GM23248 (cell line): ENCODE results near the gene U2AF1L4. TPM values are rescaled to one million over a fixed set of nuclear protein-coding genes. Genes with fewer than 3 reads are reported as not detected.

Experiments
- DNase-seq: peaks from one replicate; pipeline ENCODE4 v3.0.0-alpha.2; 2015
- H2AFZ ChIP-seq: fragments of 200-600 bp; sonication (generic); 2 replicates; pipeline ENCODE4 v1.6.1; 2016; ENCODE audit warnings: antibody characterized with exemption
- H3F3A ChIP-seq: fragments of 200-600 bp; sonication (generic); 2 replicates; pipeline ENCODE4 v1.6.1; 2016; ENCODE audit warnings: mild to moderate bottlenecking, antibody characterized with exemption, mixed run types; ENCODE audit not compliant: insufficient read depth
- H3K27ac ChIP-seq: fragments of 200-600 bp; sonication (generic); 2 replicates; pipeline ENCODE4 v1.5.1; 2016; ENCODE audit warnings: mild to moderate bottlenecking
- H3K27me3 ChIP-seq: fragments of 200-600 bp; sonication (generic); replicated peaks from 2 replicates; pipeline ENCODE4 v1.6.1; 2016; ENCODE audit warnings: mild to moderate bottlenecking; ENCODE audit not compliant: insufficient read depth
- H3K36me3 ChIP-seq: fragments of 200-600 bp; sonication (generic); 2 replicates; pipeline ENCODE4 v1.6.1; 2016; ENCODE audit warnings: low read depth, mild to moderate bottlenecking
- H3K4me1 ChIP-seq: fragments of 200-600 bp; sonication (generic); 2 replicates; pipeline ENCODE4 v1.6.1; 2016; ENCODE audit warnings: mild to moderate bottlenecking; ENCODE audit not compliant: insufficient read depth
- H3K4me2 ChIP-seq: fragments of 200-600 bp; sonication (generic); one replicate; pipeline ENCODE4 v1.6.1; 2016; ENCODE audit warnings: mild to moderate bottlenecking; ENCODE audit not compliant: unreplicated experiment
- H3K4me3 ChIP-seq: fragments of 200-600 bp; sonication (generic); 2 replicates; pipeline ENCODE4 v1.5.1; 2016; ENCODE audit warnings: mild to moderate bottlenecking
- H3K79me2 ChIP-seq: fragments of 200-600 bp; sonication (generic); 2 replicates; pipeline ENCODE4 v1.6.1; 2016; ENCODE audit warnings: mild to moderate bottlenecking; ENCODE audit not compliant: insufficient read depth
- H3K9ac ChIP-seq: fragments of 200-600 bp; sonication (generic); 2 replicates; pipeline ENCODE4 v1.6.1; 2016; ENCODE audit warnings: mild to moderate bottlenecking
- H3K9me2 ChIP-seq: fragments of 200-600 bp; sonication (generic); 2 replicates; pipeline ENCODE4 v1.6.1; 2016; ENCODE audit warnings: mixed run types, mild to moderate bottlenecking, moderate library complexity; ENCODE audit not compliant: insufficient read depth
- H3K9me3 ChIP-seq: fragments of 200-600 bp; sonication (generic); one replicate; pipeline ENCODE4 v1.6.1; 2017; ENCODE audit warnings: low read depth
- H4K20me1 ChIP-seq: fragments of 200-600 bp; sonication (generic); 2 replicates; pipeline ENCODE4 v1.6.0; 2016; ENCODE audit not compliant: insufficient read depth
- EZH2 ChIP-seq: fragments of 200-600 bp; sonication (generic); IDR thresholded peaks from 2 replicates; pipeline ENCODE4 v1.6.1; 2018; ENCODE audit warnings: antibody characterized with exemption, mild to moderate bottlenecking; ENCODE audit not compliant: insufficient read depth, poor library complexity, severe bottlenecking
- EZH2phosphoT487 ChIP-seq: fragments of 200-600 bp; sonication (generic); IDR thresholded peaks from 2 replicates; pipeline ENCODE4 v1.6.1; 2018; ENCODE audit warnings: antibody characterized with exemption, moderate library complexity, mild to moderate bottlenecking, low read depth; ENCODE audit not compliant: insufficient read depth
- WGBS, 2 experiments: methylation state at CpG; one replicate each; pipeline ENCODE4 v1.1.6; 2015 to 2017; ENCODE audit warnings: low lambda C conversion rate in 2 of 2, low coverage in 1 of 2; ENCODE audit errors: missing lambda C conversion rate in 2 of 2; 5-methylcytosine and 5-hydroxymethylcytosine counted together
- in situ Hi-C: fragments of 300-500 bp; cut with MboI; formaldehyde crosslinking; loops from 2 replicates; pipeline ENCODE4 v1.15.0; 2020
- polyA plus RNA-seq: library from polyadenylated mRNA; unstranded; fragments of >200 nt; fragmentation: Nextera tagmentation; extraction: Ambion mirVana; gene quantifications from 2 replicates; pipeline ENCODE4 v1.2.1, GENCODE V29; 2016
- total RNA-seq: library from RNA; depleted of rRNA; stranded (reverse); fragments of >200 nt; shearing (Covaris generic); gene quantifications from 2 replicates; pipeline ENCODE4 v1.2.3, GENCODE V29; 2014

U2AF1L4 gene
- total and polyA plus RNA-seq, 2 experiments from 2014 or later: 18.8 to 25.3 TPM

GRCh38 chr19:35780717-35781116, 35.5 kb upstream of the U2AF1L4 start:
- H3K27ac ChIP-seq: no peak overlapping the region
- no peaks in the 10 kb centered on the region for H4K20me1 ChIP-seq
- no peak for DNase-seq
- H3K79me2 ChIP-seq: no peaks in the 10 kb centered on the region
- no peak overlapping the region for H3K4me3 ChIP-seq
- in situ Hi-C loops: no loop called here
- no peaks in the 10 kb centered on the region for H3F3A ChIP-seq
- H3K9ac ChIP-seq: no peak overlapping the region
- H3K4me2 ChIP-seq: no peak overlapping the region
- H3K4me1 ChIP-seq: no peaks in the 10 kb centered on the region
- no peak for TF ChIP-seq EZH2
- no peak for TF ChIP-seq EZH2phosphoT487
- no peaks in the 10 kb centered on the region for H3K9me3 ChIP-seq
- H3K9me2 ChIP-seq: no peaks in the 10 kb centered on the region
- no peaks in the 10 kb centered on the region for H3K27me3 ChIP-seq
- H3K36me3 ChIP-seq: no peaks in the 10 kb centered on the region
- 96% methylated on average over 9 to 20 of the region's 20 CpGs for WGBS, 2 experiments
- no peak overlapping the region for H2AFZ ChIP-seq

GRCh38 chr19:35780058-35780457, 34.8 kb upstream of the U2AF1L4 start:
- DNase-seq: no peak
- in situ Hi-C loops: no loop called here
- TF ChIP-seq EZH2: no peak
- no peak for TF ChIP-seq EZH2phosphoT487
- Histone ChIP-seq H3K4me3 (no peak overlapping the region), H3F3A (no peaks in the 10 kb centered on the region), H3K36me3 (no peaks in the 10 kb centered on the region), H2AFZ (no peak overlapping the region), H3K27me3 (no peaks in the 10 kb centered on the region), H3K4me1 (no peaks in the 10 kb centered on the region), H3K9me3 (no peaks in the 10 kb centered on the region), H3K79me2 (no peaks in the 10 kb centered on the region), H3K4me2 (no peak overlapping the region), H3K9ac (no peak overlapping the region), H4K20me1 (no peaks in the 10 kb centered on the region), H3K9me2 (no peaks in the 10 kb centered on the region), H3K27ac (no peak overlapping the region)
- WGBS, 2 experiments: 96% methylated on average over 15 to 16 of the region's 16 CpGs

- Histone ChIP-seq H3K9me2 (no peaks in the 10 kb centered on the region), H3K4me1 (no peaks in the 10 kb centered on the region), H3K27me3 (no peaks in the 10 kb centered on the region), H3K4me2 (no peak overlapping the region), H3K79me2 (no peaks in the 10 kb centered on the region), H2AFZ (no peak overlapping the region), H3K36me3 (no peaks in the 10 kb centered on the region), H4K20me1 (no peaks in the 10 kb centered on the region), H3K9ac (no peak overlapping the region), H3K27ac (no peak overlapping the region), H3K9me3 (no peaks in the 10 kb centered on the region), H3K4me3 (no peak overlapping the region), H3F3A (no peaks in the 10 kb centered on the region)
- DNase-seq: no peak
- in situ Hi-C loops: no loop called here
- WGBS, 2 experiments: 83 to 85% methylated on average over 8 of the region's 8 CpGs
- TF ChIP-seq EZH2phosphoT487: no peak
- no peak for TF ChIP-seq EZH2
Measured at GRCh38 chr19:35779033-35779432, 33.8 kb upstream of the U2AF1L4 start.

- no peaks in the 10 kb centered on the region for H4K20me1 ChIP-seq
- no peaks in the 10 kb centered on the region for H3K79me2 ChIP-seq
- H3K9me2 ChIP-seq: no peaks in the 10 kb centered on the region
- WGBS, 2 experiments: 96 to 98% methylated on average over 7 of the region's 7 CpGs
- H3K27ac ChIP-seq: no peak overlapping the region
- no peak for TF ChIP-seq EZH2
- no peak for TF ChIP-seq EZH2phosphoT487
- no peak overlapping the region for H3K9ac ChIP-seq
- no peak for DNase-seq
- H3F3A ChIP-seq: peaks cover 4% of the 10 kb centered on the region
- in situ Hi-C loops: no loop called here
- H3K4me2 ChIP-seq: no peak overlapping the region
- no peaks in the 10 kb centered on the region for H3K9me3 ChIP-seq
- no peaks in the 10 kb centered on the region for H3K4me1 ChIP-seq
- H3K36me3 ChIP-seq: no peaks in the 10 kb centered on the region
- no peaks in the 10 kb centered on the region for H3K27me3 ChIP-seq
- no peak overlapping the region for H2AFZ ChIP-seq
- no peak overlapping the region for H3K4me3 ChIP-seq
Measured at GRCh38 chr19:35777961-35778360, 32.7 kb upstream of the U2AF1L4 start.
